HG03342 (cell line): ENCODE data around the gene TSPAN18.
A peak's percentile ranks its signal among the peaks of the same experiment; 100 is the strongest.

ENCODE experiments used
- ATAC-seq: cut with Tn5 transposase; IDR thresholded peaks from one replicate; pipeline ENCODE4 v1.9.1; 2021; ENCODE audit warnings: mild to moderate bottlenecking, moderate library complexity; ENCODE audit not compliant: unreplicated experiment

The TSPAN18 gene

DNA sequence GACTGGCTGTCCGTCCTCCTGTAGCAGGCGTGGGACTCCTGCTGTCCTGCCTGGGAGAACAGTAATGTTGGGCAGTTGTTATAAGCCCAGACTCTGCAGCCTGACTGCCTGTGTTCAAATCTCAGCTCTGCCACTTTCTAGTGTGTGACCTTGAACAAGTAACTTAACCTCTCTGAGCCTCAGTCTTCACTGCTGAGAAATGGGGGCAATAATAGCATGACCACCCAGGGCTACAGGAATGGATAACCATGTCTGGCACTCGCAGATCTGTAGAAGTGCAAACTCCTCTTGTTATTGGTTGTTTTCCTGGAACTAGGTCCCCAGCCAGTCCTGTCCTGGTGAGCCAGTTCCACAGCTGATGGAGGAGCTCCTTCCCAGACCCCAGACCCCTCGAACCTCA, 154.2 kb downstream of the TSPAN18 start:
- no peak for ATAC-seq

- no peak for ATAC-seq
These were observed 156.5 kb downstream of the TSPAN18 start for GRCh38 chr11:44883277-44883676.

DNA sequence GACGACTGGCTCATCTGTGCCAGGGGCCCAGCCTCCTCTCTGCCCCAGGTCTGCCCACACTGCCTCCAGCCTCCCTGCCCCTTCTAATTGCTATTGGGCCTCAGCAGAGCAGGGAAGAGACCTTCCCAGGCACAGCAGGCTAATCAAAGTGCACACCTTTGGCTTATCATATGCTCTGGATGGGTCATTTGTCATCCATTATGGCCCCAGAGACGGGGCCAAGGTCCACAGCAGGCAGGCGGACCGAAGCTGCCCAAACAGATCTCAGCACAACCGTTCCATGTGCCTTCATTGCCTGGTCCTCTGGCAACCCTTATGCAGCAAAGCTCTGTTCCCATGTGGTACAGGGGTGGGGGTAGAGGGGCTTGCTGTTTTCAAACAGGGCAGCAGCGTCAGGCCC, 157.3 kb downstream of the TSPAN18 start:
- no peak for ATAC-seq

DNA sequence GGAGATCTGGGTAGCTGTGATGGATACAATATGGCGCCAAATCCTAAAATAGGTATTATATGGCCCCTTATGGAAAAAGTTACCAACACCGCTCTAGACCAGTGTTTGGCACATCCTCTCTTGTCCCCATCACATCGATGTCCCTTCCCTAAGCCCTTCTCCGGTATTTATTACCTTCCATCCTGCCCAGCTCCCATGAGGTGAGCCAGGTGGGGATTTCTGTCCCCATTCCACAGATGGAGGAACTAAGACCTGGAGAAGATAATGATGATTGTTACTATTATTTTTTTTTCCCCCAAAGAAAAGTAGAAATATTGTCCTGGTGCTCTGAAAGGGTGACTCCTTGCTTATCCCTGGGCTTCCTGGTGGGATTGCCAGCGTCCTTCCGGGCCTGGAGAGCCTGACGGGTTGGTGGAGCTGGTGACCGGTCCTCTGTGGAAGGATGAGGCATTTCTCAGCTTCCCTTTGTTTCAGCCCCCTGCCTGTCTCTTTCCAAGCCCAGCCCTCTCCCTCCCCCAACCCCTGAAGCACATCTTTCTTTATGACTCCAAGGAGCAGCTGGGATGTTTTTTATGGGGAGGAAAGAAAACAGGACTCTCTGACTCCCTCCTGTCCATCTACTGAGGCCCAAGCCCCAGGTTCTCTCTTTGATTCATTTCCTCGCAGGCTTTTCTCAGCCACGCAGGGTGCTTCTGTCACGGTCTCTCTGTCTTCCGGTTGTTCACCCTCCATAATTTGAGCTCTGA, 158.5 kb downstream of the TSPAN18 start:
- ATAC-seq: no peak

GRCh38 chr11:44885919-44886789, 159.4 kb downstream of the TSPAN18 start:
- no peak for ATAC-seq

- ATAC-seq: no peak
These were observed 160.0 kb downstream of the TSPAN18 start for GRCh38 chr11:44886790-44887140.

DNA sequence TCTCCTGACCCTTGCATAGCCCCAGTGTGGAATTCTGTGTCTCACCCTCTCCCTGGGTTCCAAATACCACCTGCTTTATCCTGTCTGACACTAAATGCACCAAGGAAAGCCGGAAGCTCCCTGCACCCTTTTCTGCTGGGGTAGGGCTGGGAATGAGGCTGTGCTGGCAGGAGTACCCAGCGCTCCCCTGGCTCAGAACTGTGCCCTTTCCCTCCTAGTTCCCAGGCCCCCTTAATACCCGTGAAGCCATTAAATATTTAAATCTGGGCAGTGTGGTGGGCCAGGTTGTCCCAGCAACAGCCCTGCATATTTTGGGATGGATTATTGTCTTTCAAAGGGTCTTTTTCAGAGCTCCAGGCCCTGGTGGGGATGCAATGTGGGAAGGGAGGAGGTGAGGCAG, 160.9 kb downstream of the TSPAN18 start:
- ATAC-seq: no peak

- no peak for ATAC-seq
These were observed 162.5 kb downstream of the TSPAN18 start for GRCh38 chr11:44889266-44889665.

DNA sequence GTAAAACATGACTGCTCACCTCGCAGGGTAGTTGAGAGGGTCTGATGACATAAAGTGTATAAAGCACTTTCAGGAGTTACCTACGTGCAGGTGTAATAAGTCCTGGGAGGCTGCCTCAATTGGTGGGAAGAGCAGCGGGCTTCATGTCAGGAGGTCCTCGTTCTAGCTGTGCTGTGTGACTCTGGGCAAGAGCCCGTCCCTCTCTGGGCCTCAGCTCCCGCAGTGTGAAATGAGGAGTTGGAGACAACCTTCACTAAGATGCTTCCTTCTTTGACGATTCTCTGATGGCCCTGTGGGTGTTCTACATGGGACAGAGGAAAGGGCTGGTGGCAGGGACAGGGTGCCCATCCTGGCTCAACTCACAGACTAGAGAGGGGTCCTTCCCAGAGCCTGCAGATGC, 166.1 kb downstream of the TSPAN18 start:
- ATAC-seq: no peak

DNA sequence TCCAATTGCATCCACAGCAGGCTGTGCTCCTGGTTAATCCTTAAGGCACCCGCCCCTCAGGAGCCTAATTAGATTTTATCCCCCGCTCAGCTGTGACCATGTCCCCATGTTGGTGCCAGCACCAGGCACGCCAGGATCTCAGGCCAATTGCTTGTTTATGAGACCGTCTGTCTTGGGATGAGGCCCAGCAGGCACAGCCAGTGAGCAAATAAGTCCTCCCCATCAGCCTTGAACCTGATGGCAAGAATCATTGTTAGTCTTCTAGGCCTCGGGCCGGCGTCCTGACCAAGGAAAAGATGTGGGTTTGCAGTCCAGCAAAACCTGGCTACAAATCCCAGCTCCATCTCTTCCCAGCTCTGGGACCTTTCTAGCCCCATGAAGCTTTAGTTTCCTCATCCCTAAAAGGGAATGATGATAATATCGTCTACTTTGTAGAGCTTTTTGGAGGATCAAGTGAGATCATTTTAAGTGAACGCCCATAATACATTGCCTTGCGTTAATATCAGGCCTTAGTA, 166.6 kb downstream of the TSPAN18 start:
- no peak for ATAC-seq

DNA sequence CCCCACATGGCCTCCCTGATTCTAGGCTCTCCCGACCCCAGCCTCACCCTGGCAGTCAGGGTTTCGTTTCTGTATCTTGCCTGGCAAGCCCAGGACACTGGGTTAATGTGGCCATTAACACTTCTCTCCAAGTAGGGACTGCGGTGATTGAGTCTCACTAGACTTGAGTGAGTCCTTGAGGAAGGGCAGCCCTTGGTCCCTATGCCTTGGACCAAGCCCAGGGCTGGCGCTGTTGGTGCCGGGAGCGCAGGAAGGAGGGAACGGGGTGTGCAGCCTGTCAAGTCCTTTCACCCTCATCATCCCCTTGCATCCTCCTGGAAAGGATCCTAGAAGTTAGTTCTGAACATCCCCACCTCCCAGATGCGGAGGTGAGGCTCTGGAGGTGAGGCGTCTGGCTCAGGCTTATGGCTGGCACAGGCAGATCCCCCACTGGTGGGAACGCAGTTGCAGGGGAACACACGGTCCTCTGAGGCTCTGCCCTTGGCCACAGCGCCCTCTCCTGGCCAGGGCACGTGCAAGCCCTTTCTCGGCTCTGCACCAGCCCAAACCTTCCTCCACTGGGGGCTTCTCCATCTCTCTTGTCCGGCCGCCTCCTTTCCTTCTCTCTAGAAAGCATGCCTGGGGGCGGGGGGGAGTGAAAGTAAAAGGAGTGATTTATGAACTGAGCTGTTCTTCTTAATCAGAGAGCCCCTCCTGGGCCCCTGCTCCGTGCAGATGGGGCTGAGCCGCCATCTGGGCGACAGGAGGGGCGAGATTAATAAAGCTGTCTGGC, 167.3 kb downstream of the TSPAN18 start:
- ATAC-seq: peak; percentile 54

- no peak for ATAC-seq
These were observed 173.2 kb downstream of the TSPAN18 start for GRCh38 chr11:44899959-44900358.

DNA sequence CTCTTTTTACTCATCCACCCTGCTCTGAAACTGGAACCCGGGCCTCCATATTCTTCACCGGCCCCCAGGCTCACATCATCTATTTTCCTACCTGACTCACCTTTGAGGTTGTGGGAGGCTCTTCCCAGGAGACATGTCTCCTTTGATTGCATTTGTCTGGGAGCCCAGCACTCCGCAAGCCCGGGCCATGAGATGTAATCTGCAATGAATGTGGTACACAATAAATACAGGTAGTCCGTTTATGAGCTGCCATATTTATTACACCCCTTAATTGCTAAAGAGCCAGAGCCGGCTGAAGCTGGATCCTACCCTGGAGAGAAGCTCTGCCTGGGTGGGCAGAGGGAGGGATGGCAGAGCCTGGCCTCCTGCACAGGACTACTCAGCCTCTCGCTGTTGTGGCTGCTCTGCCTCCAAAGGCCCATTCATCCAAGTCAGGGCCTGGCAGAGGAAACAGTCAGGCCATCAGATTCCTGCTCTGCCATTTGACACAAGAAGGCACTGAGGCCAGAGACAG, 174.4 kb downstream of the TSPAN18 start:
- no peak for ATAC-seq

GRCh38 chr11:44901786-44902185, 175.0 kb downstream of the TSPAN18 start:
- ATAC-seq: no peak

GRCh38 chr11:44903035-44903434, 176.3 kb downstream of the TSPAN18 start:
- no peak for ATAC-seq

DNA sequence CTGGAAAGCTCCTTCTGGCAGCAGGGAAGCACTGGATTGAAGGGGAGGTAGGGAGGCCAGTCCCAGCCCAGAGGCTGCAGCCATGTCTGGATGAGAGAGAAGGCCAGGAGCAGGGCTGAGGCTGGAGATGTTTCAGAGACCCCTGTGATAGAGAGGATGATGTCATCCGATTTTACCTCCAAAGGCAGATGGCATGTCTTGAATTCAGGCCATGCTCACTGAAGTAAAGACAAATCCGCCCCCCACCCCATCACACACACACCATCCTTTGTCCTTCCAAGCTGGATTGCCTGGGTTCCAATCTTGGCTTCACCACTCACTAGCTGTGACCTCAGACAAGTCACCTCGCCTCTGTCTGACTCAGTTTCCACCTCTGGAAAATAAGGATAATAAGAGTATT, 176.8 kb downstream of the TSPAN18 start:
- ATAC-seq: no peak

DNA sequence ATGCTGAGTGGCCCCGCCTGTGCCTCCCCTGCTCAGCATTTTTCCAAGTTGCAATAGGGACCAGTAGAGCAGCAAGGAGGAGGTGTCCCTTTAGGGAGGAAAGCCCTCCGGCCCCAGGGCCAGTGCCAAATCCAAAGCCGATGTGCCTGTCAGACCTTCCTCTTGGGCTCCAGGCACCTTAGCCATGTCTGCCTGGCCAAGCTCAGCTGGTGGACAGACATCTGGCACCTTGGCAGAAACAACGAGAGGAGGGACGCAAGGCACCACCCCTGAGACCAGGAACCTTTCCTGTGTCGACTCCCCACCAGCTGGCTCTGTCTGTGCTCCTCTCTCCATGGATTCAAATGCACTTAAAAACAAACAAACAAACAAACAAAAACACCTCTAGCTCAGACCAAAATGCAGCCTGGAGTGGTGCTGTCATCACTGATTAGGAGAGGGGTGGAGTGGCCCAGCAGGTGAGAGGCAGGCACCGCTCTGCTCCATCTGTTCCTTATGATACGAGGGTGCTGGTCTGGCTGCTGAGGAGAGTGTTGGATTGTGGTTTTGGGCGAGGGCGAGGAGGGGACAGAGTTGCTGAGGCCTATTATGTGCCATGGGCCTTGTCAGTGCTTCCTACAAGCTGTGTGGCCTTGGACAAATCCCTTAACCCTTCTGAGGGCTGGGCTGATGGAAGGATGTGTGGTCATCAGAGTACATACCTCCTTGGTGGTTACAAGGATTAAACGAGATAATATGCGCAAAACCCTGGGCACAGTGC, 177.7 kb downstream of the TSPAN18 start:
- ATAC-seq: no peak

DNA sequence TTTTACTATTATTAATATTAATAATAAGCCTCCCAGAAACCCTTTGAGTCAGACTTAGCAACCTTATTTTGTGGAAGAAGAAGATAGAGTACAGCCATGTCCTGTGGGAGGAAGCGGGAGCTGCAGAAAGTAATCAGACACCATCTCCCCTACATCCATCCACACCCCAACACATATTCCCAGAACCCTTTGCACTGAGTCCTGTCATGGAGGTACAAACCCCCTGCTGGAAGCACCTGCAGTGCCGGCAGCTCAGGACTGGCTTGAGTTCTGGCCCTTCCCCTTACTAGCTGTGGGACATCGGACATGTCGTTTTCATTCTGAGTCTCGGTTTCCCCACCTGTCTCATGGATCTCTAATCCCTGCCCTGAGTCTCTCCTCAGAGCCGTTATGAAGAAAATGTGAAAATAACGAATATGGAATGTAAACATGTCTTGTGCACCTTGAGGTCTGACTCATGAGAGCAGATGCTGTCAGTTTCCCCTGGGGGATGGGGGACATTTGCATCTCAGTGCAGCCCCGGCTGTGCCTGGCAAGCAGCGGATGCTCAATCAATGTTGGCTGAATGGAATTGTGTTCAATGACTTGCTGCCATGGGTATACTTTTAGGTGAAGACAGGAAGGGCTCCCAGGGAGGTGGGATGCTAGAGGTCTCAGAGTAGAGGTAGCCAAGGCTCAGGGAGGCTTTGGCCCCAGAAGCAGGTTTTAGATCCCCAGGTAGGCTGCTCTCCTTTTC, 178.5 kb downstream of the TSPAN18 start:
- ATAC-seq: no peak

GRCh38 chr11:44906649-44907048, 179.9 kb downstream of the TSPAN18 start:
- ATAC-seq: no peak

GRCh38 chr11:44909557-44909956, 182.8 kb downstream of the TSPAN18 start:
- no peak for ATAC-seq
